HepG2 (cell line): ENCODE measurements around the gene TMEM176A. TPM values are rescaled to one million over a fixed set of nuclear protein-coding genes. Genes with fewer than 3 reads are reported as not detected.

ENCODE experiments used
- ATAC-seq: fragments of 200-7000 bp; cut with Tn5 transposase; 3 replicates; pipeline ENCODE4 v1.9.1; 2020; ENCODE audit warnings: mild to moderate bottlenecking, moderate library complexity
- BruUV-seq: library from RNA; stranded (reverse); fragments of 400-500 nt; replicated peaks from 2 replicates; lab custom pipeline; 2021; lab: Mats Ljungman, UMichigan
- CTCF ChIA-PET: fragments of 300-600 bp; formaldehyde crosslinking; extraction: SDS; loops from one replicate; lab custom pipeline; 2021; ENCODE audit warnings: low total read pairs, inconsistent platforms, low intra/inter-chr PET ratio; lab: Yijun Ruan, JAX
- POLR2A ChIA-PET: fragments of 350-600 bp; sonication (Branson Sonifier 250); formaldehyde crosslinking; loops from one replicate; lab custom pipeline; 2020; ENCODE audit warnings: antibody characterized with exemption, inconsistent platforms; lab: Yijun Ruan, JAX
- DNase-seq: peaks from one replicate; pipeline ENCODE4 v3.0.0-alpha.2; 2015; ENCODE audit warnings: low spot score
- FAIRE-seq: peaks from 3 replicates; lab custom pipeline; 2011; peaks lifted over from hg19 to GRCh38; lab: Jason Lieb, UNC
- H2AFZ ChIP-seq: one replicate; pipeline ENCODE4 v1.6.1; 2011; ENCODE audit warnings: low read length, inconsistent platforms
- H3K27ac ChIP-seq: fragments of 300-600 bp; 3 replicates; pipeline ENCODE4 v1.8.0; 2011; ENCODE audit warnings: mixed run types, mild to moderate bottlenecking, mixed read lengths, low read length, inconsistent platforms; ENCODE audit not compliant: insufficient read depth; ENCODE audit errors: extremely low read length
- H3K27me3 ChIP-seq, 2 experiments: fragments of 200-600 bp in 1 of 2; 2 replicates in 1 of 2; 3 replicates in 1 of 2; pipeline versions ENCODE4 v1.6.0 to v1.8.0; 2011; ENCODE audit warnings: low read length in 2 of 2, mild to moderate bottlenecking in 2 of 2, moderate library complexity in 2 of 2, inconsistent platforms in 1 of 2; ENCODE audit not compliant: insufficient read depth in 2 of 2, control insufficient read depth in 1 of 2
- H3K36me3 ChIP-seq, 2 experiments: fragments of 200-600 bp in 1 of 2; replicated peaks in 1 of 2; 2 replicates in 1 of 2; 3 replicates in 1 of 2; pipeline versions ENCODE4 v1.5.1 to v1.8.0; 2011; ENCODE audit warnings: low read length in 2 of 2, inconsistent platforms in 1 of 2; ENCODE audit not compliant: insufficient read depth in 2 of 2, control insufficient read depth in 1 of 2
- H3K4me1 ChIP-seq: 2 replicates; pipeline ENCODE4 v1.5.1; 2012; ENCODE audit warnings: low read length, inconsistent platforms; ENCODE audit not compliant: insufficient read depth
- H3K4me2 ChIP-seq: 2 replicates; pipeline ENCODE4 v1.6.0; 2011; ENCODE audit warnings: low read depth, low read length, inconsistent platforms
- H3K4me3 ChIP-seq, 3 experiments: fragments of 200-600 bp in 1 of 3; sonication (generic), shearing (Covaris generic) in 1 of 3; replicated peaks in 1 of 3; 2 replicates each; pipeline ENCODE4 v1.5.1; 2011 to 2016; ENCODE audit warnings: low read length in 3 of 3, inconsistent platforms in 2 of 3, low read depth in 2 of 3, mild to moderate bottlenecking in 2 of 3, control low read depth in 1 of 3, mixed read lengths in 1 of 3; ENCODE audit not compliant: insufficient read depth in 1 of 3
- H3K79me2 ChIP-seq: one replicate; pipeline ENCODE4 v1.6.1; 2011; ENCODE audit warnings: low read length, inconsistent platforms; ENCODE audit not compliant: insufficient read depth
- H3K9ac ChIP-seq: 2 replicates; pipeline ENCODE4 v1.6.0; 2011; ENCODE audit warnings: mild to moderate bottlenecking, low read depth, low read length, inconsistent platforms; ENCODE audit not compliant: insufficient read depth
- H3K9me3 ChIP-seq: 2 replicates; pipeline ENCODE4 v1.5.1; 2012; ENCODE audit warnings: mild to moderate bottlenecking, low read length
- H4K20me1 ChIP-seq: 2 replicates; pipeline ENCODE4 v1.6.0; 2011; ENCODE audit warnings: inconsistent platforms, mild to moderate bottlenecking, low read length, moderate library complexity; ENCODE audit not compliant: insufficient read depth
- FIP1L1 ChIP-seq: fragments of 200-400 bp; formaldehyde crosslinking; IDR thresholded peaks from 2 replicates; pipeline ENCODE4 v1.6.1; 2018; ENCODE audit warnings: low read depth, mild to moderate bottlenecking, low read length, moderate library complexity, borderline replicate concordance; ENCODE audit not compliant: insufficient read depth
- GATA4 ChIP-seq: sonication (generic); IDR thresholded peaks from 2 replicates; pipeline ENCODE4 v1.6.1; 2016; ENCODE audit warnings: antibody characterized with exemption, low read depth, borderline replicate concordance
- IKZF1 ChIP-seq: fragments of 450-650 bp; IDR thresholded peaks from 2 replicates; pipeline ENCODE4 v1.7.1; 2016
- KLF12 ChIP-seq: sonication (generic); formaldehyde crosslinking; IDR thresholded peaks from 2 replicates; pipeline ENCODE4 v1.4.0; 2020; ENCODE audit warnings: missing genetic modification reagents, borderline replicate concordance
- PHF5A ChIP-seq: IDR thresholded peaks from one replicate; pipeline ENCODE4 v1.6.1; 2018; ENCODE audit warnings: low read depth, missing genetic modification reagents; ENCODE audit not compliant: unreplicated experiment
- POLR2A ChIP-seq, 2 experiments: IDR thresholded peaks; 2 replicates each; pipeline ENCODE4 v1.6.1; 2011; ENCODE audit warnings: low read depth in 2 of 2, low read length in 2 of 2, mild to moderate bottlenecking in 1 of 2, moderate library complexity in 1 of 2; ENCODE audit not compliant: insufficient read depth in 1 of 2
- POLR2G ChIP-seq: fragments of 200-400 bp; formaldehyde crosslinking; IDR thresholded peaks from 2 replicates; pipeline ENCODE4 v1.6.1; 2018; ENCODE audit warnings: mild to moderate bottlenecking, low read depth, low read length, moderate library complexity
- RNF2 ChIP-seq: fragments of 450-650 bp; conservative IDR thresholded peaks from 2 replicates; pipeline ENCODE4 v1.6.1; 2016; ENCODE audit warnings: low read depth
- SKI ChIP-seq: fragments of 450-650 bp; IDR thresholded peaks from one replicate; pipeline ENCODE4 v1.6.1; 2018; ENCODE audit warnings: mild to moderate bottlenecking; ENCODE audit not compliant: partially characterized antibody
- SMAD9 ChIP-seq: sonication (generic); formaldehyde crosslinking; IDR thresholded peaks from 2 replicates; pipeline ENCODE4 v1.5.1; 2020; ENCODE audit warnings: mild to moderate bottlenecking, missing genetic modification reagents
- ZNF20 ChIP-seq: sonication (generic); formaldehyde crosslinking; IDR thresholded peaks from 2 replicates; pipeline ENCODE4 v1.4.0; 2020; ENCODE audit warnings: mild to moderate bottlenecking, moderate library complexity, missing genetic modification reagents
- ZNF3 ChIP-seq: IDR thresholded peaks from 2 replicates; pipeline ENCODE4 v1.7.0; 2017; ENCODE audit warnings: inconsistent platforms
- ZNF556 ChIP-seq: sonication (generic); formaldehyde crosslinking; IDR thresholded peaks from 2 replicates; pipeline ENCODE4 v1.4.0; 2020; ENCODE audit warnings: mild to moderate bottlenecking, missing genetic modification reagents, borderline replicate concordance
- ZNF629 ChIP-seq: sonication (generic); formaldehyde crosslinking; conservative IDR thresholded peaks from 2 replicates; pipeline ENCODE4 v1.5.0; 2020; ENCODE audit warnings: missing genetic modification reagents
- ZNF678 ChIP-seq: sonication (generic); formaldehyde crosslinking; IDR thresholded peaks from 2 replicates; pipeline ENCODE4 v1.4.0; 2020; ENCODE audit warnings: mild to moderate bottlenecking, missing genetic modification reagents
- ZSCAN30 ChIP-seq: sonication (generic); formaldehyde crosslinking; IDR thresholded peaks from 2 replicates; pipeline ENCODE4 v1.5.0; 2020; ENCODE audit warnings: mild to moderate bottlenecking, missing genetic modification reagents
- WGBS: methylation state at CpG from one replicate; pipeline ENCODE4 v1.1.6; 2017; ENCODE audit warnings: low lambda C conversion rate; 5-methylcytosine and 5-hydroxymethylcytosine counted together
- in situ Hi-C: cut with HindIII; loops from 2 replicates; pipeline ENCODE4 v1.10.0; 2017; ENCODE audit warnings: low pct_unique_long_range_greater_than_20kb; ENCODE audit not compliant: extremely low pct_ligation_motif_present
- intact Hi-C: fragments of 100-400 bp; cut with micrococcal nuclease; formaldehyde crosslinking; loops from one replicate; pipeline ENCODE4 v1.10.0; 2022; ENCODE audit not compliant: unreplicated experiment
- polyA plus RNA-seq, 8 experiments: library from polyadenylated mRNA; depleted of rRNA in 3 of 8; stranded (reverse) in 7 of 8; unstranded in 1 of 8; fragments of >200 nt; fragmentation: Illumina TruSeq in 4 of 8; extraction: Trizol in 4 of 8; gene quantifications; 2 replicates each; pipeline versions ENCODE4 v1.2.1 to v1.2.3, GENCODE V29; 2011 to 2016; ENCODE audit warnings: low read depth in 4 of 8, missing spikeins in 1 of 8, mixed read lengths in 1 of 8; ENCODE audit not compliant: insufficient read depth in 1 of 8
- total RNA-seq, 5 experiments: library from RNA; depleted of rRNA; stranded (reverse); fragments of >200 nt; fragmentation: Illumina TruSeq; extraction: Trizol; gene quantifications; 2 replicates each; pipeline ENCODE4 v1.2.3, GENCODE V29; 2016; ENCODE audit warnings: low read depth in 1 of 5
- TF ChIP-seq, protein P1 (sequence below), 2 experiments: IDR thresholded peaks; 2 replicates each; pipeline ENCODE4 v1.6.1; 2011 to 2012; ENCODE audit warnings: low read length in 2 of 2, borderline replicate concordance in 1 of 2, low read depth in 1 of 2, mild to moderate bottlenecking in 1 of 2, moderate library complexity in 1 of 2
- TF ChIP-seq, protein P2 (sequence below): sonication (generic); formaldehyde crosslinking; IDR thresholded peaks from 2 replicates; pipeline ENCODE4 v1.4.0; 2020; ENCODE audit warnings: missing genetic modification reagents, borderline replicate concordance
- TF ChIP-seq, protein P3 (sequence below): IDR thresholded peaks from 2 replicates; pipeline ENCODE4 v1.6.1; 2016; ENCODE audit warnings: low read depth, control low read depth

TMEM176A gene
- total and polyA plus RNA-seq, 2 of the 13 experiments (the other 11 are each of a cell fraction or from before 2014, with no cell fraction given), result not detected

DNA sequence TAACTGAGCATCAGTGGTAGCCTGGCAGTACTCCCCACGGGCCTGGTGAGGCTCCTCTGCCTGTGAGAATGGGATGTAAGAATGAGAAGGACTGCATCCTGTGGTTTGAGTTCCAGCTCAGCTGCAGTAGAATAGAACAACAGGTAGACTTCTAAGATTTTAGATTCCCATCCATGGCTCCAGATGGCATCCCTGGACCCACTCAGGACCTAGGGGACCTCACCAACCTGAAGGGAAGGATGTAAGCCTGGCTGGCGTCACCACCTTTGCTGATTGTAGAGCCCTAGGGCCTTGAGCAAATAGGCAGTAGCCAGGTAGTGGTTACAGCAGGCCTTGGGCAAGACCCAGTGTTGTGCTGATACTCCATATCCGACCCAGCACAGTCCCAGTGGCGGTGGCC lies 42.1 kb downstream of the TMEM176A start (continued):
- TF ChIP-seq, protein P1, sequence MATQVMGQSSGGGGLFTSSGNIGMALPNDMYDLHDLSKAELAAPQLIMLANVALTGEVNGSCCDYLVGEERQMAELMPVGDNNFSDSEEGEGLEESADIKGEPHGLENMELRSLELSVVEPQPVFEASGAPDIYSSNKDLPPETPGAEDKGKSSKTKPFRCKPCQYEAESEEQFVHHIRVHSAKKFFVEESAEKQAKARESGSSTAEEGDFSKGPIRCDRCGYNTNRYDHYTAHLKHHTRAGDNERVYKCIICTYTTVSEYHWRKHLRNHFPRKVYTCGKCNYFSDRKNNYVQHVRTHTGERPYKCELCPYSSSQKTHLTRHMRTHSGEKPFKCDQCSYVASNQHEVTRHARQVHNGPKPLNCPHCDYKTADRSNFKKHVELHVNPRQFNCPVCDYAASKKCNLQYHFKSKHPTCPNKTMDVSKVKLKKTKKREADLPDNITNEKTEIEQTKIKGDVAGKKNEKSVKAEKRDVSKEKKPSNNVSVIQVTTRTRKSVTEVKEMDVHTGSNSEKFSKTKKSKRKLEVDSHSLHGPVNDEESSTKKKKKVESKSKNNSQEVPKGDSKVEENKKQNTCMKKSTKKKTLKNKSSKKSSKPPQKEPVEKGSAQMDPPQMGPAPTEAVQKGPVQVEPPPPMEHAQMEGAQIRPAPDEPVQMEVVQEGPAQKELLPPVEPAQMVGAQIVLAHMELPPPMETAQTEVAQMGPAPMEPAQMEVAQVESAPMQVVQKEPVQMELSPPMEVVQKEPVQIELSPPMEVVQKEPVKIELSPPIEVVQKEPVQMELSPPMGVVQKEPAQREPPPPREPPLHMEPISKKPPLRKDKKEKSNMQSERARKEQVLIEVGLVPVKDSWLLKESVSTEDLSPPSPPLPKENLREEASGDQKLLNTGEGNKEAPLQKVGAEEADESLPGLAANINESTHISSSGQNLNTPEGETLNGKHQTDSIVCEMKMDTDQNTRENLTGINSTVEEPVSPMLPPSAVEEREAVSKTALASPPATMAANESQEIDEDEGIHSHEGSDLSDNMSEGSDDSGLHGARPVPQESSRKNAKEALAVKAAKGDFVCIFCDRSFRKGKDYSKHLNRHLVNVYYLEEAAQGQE (IDR thresholded peaks at IDR 0.05; ENCODE audit: borderline replicate concordance in 1 of 2, low read depth in 1 of 2, low read length in 2 of 2), result no peak
- no peak for TF ChIP-seq FIP1L1
- no peak for TF ChIP-seq RNF2
- no peak for TF ChIP-seq SKI

- DNase-seq, result no peak
- ChIA-PET CTCF (no interaction called here), POLR2A (no interaction called here)
- 4% methylated on average over 4 of the region's 4 CpGs for WGBS
- ATAC-seq, result no peak
- Histone ChIP-seq H3K27ac (no peak overlapping the region), H3K4me2 (no peak overlapping the region), H3K4me1 (no peaks in the 10 kb centered on the region), H3K36me3 (no peaks in the 10 kb centered on the region), H3K9ac (no peak overlapping the region), H3K27me3 (peaks cover 4 to 27% of the 10 kb centered on the region in 2 experiments; a peak in 3 of 5 replicates), H3K79me2 (no peaks in the 10 kb centered on the region), H3K9me3 (no peaks in the 10 kb centered on the region), H4K20me1 (no peaks in the 10 kb centered on the region), H3K4me3 (no peak overlapping the region), H2AFZ (no peak overlapping the region)
- no peak for FAIRE-seq
- no TSS peak for BruUV-seq
- intact Hi-C loops, result no loop called here
- in situ Hi-C loops, result no loop called here
- TF ChIP-seq GATA4 (no peak), POLR2G (no peak), ZNF556 (CRISPR knock-in tag) (no peak), POLR2A (IDR thresholded peaks at IDR 0.05; ENCODE audit: insufficient read depth in 1 of 2, low read depth in 2 of 2, low read length in 2 of 2) (no peak), KLF12 (no peak), IKZF1 (no peak), ZNF678 (no peak), ZSCAN30 (no peak), ZNF3 (CRISPR knock-in tag) (no peak), ZNF629 (no peak), ZNF20 (no peak), SMAD9 (CRISPR knock-in tag) (no peak), PHF5A (CRISPR knock-in tag) (no peak)
- TF ChIP-seq, protein P2, sequence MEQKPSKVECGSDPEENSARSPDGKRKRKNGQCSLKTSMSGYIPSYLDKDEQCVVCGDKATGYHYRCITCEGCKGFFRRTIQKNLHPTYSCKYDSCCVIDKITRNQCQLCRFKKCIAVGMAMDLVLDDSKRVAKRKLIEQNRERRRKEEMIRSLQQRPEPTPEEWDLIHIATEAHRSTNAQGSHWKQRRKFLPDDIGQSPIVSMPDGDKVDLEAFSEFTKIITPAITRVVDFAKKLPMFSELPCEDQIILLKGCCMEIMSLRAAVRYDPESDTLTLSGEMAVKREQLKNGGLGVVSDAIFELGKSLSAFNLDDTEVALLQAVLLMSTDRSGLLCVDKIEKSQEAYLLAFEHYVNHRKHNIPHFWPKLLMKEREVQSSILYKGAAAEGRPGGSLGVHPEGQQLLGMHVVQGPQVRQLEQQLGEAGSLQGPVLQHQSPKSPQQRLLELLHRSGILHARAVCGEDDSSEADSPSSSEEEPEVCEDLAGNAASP, result no peak
- TF ChIP-seq, protein P3, sequence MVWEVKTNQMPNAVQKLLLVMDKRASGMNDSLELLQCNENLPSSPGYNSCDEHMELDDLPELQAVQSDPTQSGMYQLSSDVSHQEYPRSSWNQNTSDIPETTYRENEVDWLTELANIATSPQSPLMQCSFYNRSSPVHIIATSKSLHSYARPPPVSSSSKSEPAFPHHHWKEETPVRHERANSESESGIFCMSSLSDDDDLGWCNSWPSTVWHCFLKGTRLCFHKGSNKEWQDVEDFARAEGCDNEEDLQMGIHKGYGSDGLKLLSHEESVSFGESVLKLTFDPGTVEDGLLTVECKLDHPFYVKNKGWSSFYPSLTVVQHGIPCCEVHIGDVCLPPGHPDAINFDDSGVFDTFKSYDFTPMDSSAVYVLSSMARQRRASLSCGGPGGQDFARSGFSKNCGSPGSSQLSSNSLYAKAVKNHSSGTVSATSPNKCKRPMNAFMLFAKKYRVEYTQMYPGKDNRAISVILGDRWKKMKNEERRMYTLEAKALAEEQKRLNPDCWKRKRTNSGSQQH (CRISPR knock-in tag), result no peak
Measured at GRCh38 chr7:150845421-150845861, 44.9 kb downstream of the TMEM176A start.
